Activated CD4-positive, alpha-beta T cell treated with anti-CD3 and anti-CD28 coated beads, Interleukin-2, amount 50 U/mL, for 48 hours (primary cell): ENCODE data around the gene ZNF486.
"Not testable (repeated sequence)": the region's sequence is repeated elsewhere in the genome, so short reads cannot be mapped to it uniquely, and the experiment has no call there.

ENCODE experiments used
- DNase-seq, 2 experiments: peaks; one replicate each; pipeline ENCODE4 v3.0.0-alpha.2; 2020

Gene ZNF486

GRCh38 chr19:20235156-20235555, 68.1 kb downstream of the ZNF486 start:
- no peak for DNase-seq

GRCh38 chr19:20237773-20238623, 71.0 kb downstream of the ZNF486 start:
- peak; percentile 89 to 93 for DNase-seq

DNA sequence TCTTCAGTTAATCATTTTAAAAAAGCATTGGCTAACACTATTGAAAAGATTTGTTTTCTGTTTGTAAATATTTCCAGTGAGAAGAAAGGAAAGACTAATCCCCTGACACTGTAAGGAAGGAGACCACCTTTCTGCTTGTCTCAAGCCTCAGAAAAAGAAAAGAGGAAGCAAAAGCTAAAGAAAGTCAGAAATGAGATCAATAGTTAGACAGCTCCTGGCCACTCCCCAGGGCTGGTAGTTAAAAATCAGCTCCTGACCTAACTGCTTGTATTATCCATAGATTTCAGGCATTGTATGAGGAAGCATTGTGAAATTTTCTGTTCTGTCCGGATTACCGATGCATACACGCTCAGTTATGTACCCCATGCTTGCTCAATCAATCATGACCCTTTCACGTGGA, 76.6 kb downstream of the ZNF486 start:
- DNase-seq: no peak

DNA sequence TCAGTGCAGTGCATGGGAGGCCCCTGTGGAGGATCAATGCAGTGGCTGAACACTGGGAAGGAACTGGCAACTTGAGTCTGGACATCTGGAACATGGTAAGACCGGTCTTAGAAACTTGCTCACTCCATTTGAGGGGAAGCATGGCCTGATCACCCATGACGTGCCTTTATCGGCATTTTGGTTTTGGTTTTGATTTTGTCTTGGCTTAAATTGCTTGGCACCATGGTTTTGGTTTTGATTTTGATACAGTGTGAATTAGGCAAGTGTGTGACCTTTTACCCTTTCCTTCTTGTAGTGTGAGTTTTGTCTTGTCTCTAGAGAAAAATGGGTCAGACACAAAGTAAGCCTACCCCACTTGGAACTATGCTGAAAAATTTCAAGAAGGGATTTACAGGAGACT, 77.3 kb downstream of the ZNF486 start:
- no peak for DNase-seq

DNA sequence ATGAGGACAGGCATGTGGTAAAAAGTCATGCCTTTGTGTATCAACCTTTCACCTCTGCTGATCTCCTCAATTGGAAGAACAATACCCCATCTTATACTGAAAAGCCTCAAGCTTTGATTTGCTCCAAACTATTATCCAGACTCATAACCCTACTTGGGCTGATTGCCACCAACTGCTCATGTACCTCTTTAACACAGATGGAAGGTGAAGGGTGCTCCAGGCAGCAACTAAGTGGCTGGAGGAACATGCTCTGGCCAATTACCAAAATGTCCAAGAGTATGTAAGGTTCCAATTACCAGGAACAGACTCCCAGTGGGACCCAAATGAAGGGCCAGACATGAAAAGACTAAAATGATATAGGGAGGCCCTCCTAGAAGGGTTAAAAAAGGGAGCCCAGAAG, 78.3 kb downstream of the ZNF486 start:
- no peak for DNase-seq

GRCh38 chr19:20247016-20247683, 80.1 kb downstream of the ZNF486 start:
- DNase-seq: peak; percentile 37 to 41

- DNase-seq: not testable (repeated sequence)
Observed at GRCh38 chr19:20248258-20248657, 81.2 kb downstream of the ZNF486 start.
